Amniotic epithelial cell (primary cell): ENCODE measurements around the gene GSTT4.
"Not testable (repeated sequence)": the region's sequence is repeated elsewhere in the genome, so short reads cannot be mapped to it uniquely, and the experiment has no call there.

Experiments
- DNase-seq: peaks from one replicate; pipeline ENCODE4 v3.0.0-alpha.2; 2010; ENCODE audit warnings: low read depth

Gene GSTT4

GRCh38 chr22:23952794-23953405 is 52.4 kb downstream of the GSTT4 start:
- not testable (repeated sequence) for DNase-seq

- not testable (repeated sequence) for DNase-seq
Measured at GRCh38 chr22:23951383-23951782, 53.9 kb downstream of the GSTT4 start.

GRCh38 chr22:23949764-23950163 is 55.5 kb downstream of the GSTT4 start:
- DNase-seq = not testable (repeated sequence)
